Breast epithelium (tissue), 4 donors: ENCODE measurements around the gene BRMS1L. TPM values are rescaled to one million over a fixed set of nuclear protein-coding genes. Genes with fewer than 3 reads are reported as not detected.

Experiments used
- DNase-seq, 2 donors: peaks; one replicate each; pipeline ENCODE4 v3.0.0-alpha.2; 2019; ENCODE audit warnings: low spot score in 2 of 2
- H3K27ac ChIP-seq, 2 donors: fragments of 200-600 bp; sonication (generic) in 1 of 2; one replicate each; pipeline ENCODE4 v1.5.1; 2016 to 2019; ENCODE audit warnings: mild to moderate bottlenecking in 1 of 2
- H3K27me3 ChIP-seq, 2 donors: fragments of 200-600 bp; sonication (generic) in 1 of 2; one replicate each; pipeline versions ENCODE4 v1.5.1 to v1.6.0; 2017 to 2019; ENCODE audit warnings: control low read depth in 1 of 2, mild to moderate bottlenecking in 1 of 2
- H3K36me3 ChIP-seq: fragments of 200-600 bp; one replicate; pipeline ENCODE4 v1.5.1; 2019
- H3K4me1 ChIP-seq, 2 donors: fragments of 200-600 bp; sonication (generic); one replicate each; pipeline ENCODE4 v1.5.1; 2016 to 2019; ENCODE audit warnings: control low read depth in 1 of 2
- H3K4me3 ChIP-seq, 3 donors: fragments of 200-600 bp; sonication (generic); 1 replicate in 2 of 3; 2 replicates in 1 of 3; pipeline ENCODE4 v1.5.1; 2016 to 2019; ENCODE audit warnings: mild to moderate bottlenecking in 3 of 3, moderate library complexity in 2 of 3
- H3K9me3 ChIP-seq, 2 donors: fragments of 200-600 bp; sonication (generic) in 1 of 2; one replicate each; pipeline ENCODE4 v1.5.1; 2016 to 2019; ENCODE audit warnings: control low read depth in 1 of 2
- CTCF ChIP-seq, 3 donors: fragments of 450-650 bp; IDR thresholded peaks; one replicate each; pipeline ENCODE4 v1.5.1; 2016 to 2017; ENCODE audit warnings: antibody characterized with exemption in 3 of 3, mild to moderate bottlenecking in 3 of 3, moderate library complexity in 3 of 3
- POLR2A ChIP-seq: fragments of 450-650 bp; IDR thresholded peaks from one replicate; pipeline ENCODE4 v1.6.1; 2016; ENCODE audit warnings: antibody characterized with exemption, mild to moderate bottlenecking, moderate library complexity
- POLR2AphosphoS5 ChIP-seq, 3 donors: sonication (generic); formaldehyde crosslinking; IDR thresholded peaks; one replicate each; pipeline ENCODE4 v1.6.1; 2017; ENCODE audit warnings: antibody characterized with exemption in 3 of 3
- intact Hi-C: fragments of 100-400 bp; cut with DNase I; formaldehyde crosslinking; loops from one replicate; pipeline ENCODE4 v1.15.1; 2023; ENCODE audit warnings: low total_unique reads
- total RNA-seq, 3 donors: library from RNA; depleted of rRNA; stranded (reverse); fragments of >200 nt; gene quantifications; one replicate each; pipeline ENCODE4 v1.1.0, GENCODE V29; 2016

BRMS1L gene
- total RNA-seq, 3 donors from 2014 or later: 5.9 to 9.1 (median 7.5) TPM

GRCh38 chr14:35858521-35859209 lies 32.5 kb downstream of the BRMS1L start:
- H3K9me3 ChIP-seq: no peaks in the 10 kb centered on the region
- no peak overlapping the region for H3K27ac ChIP-seq
- H3K4me1 ChIP-seq: no peaks in the 10 kb centered on the region
- H3K27me3 ChIP-seq: no peaks in the 10 kb centered on the region
- intact Hi-C loops: no loop called here
- H3K4me3 ChIP-seq: no peak overlapping the region
- H3K36me3 ChIP-seq: no peaks in the 10 kb centered on the region
- no peak for DNase-seq
- TF ChIP-seq POLR2AphosphoS5 (IDR thresholded peaks at IDR 0.05) (no peak), CTCF (IDR thresholded peaks at IDR 0.05) (no peak), POLR2A (no peak)

GRCh38 chr14:35861204-35861868 lies 35.2 kb downstream of the BRMS1L start:
- Histone ChIP-seq H3K27ac (no peak overlapping the region), H3K4me3 (no peak overlapping the region), H3K4me1 (no peaks in the 10 kb centered on the region), H3K9me3 (no peaks in the 10 kb centered on the region), H3K36me3 (no peaks in the 10 kb centered on the region), H3K27me3 (no peaks in the 10 kb centered on the region)
- intact Hi-C loops: no loop called here
- TF ChIP-seq POLR2A (no peak), POLR2AphosphoS5 (IDR thresholded peaks at IDR 0.05) (no peak), CTCF (IDR thresholded peaks at IDR 0.05) (no peak)
- no peak for DNase-seq

- no peak overlapping the region for H3K27ac ChIP-seq
- no peaks in the 10 kb centered on the region for H3K36me3 ChIP-seq
- no peaks in the 10 kb centered on the region for H3K27me3 ChIP-seq
- intact Hi-C loops: no loop called here
- no peaks in the 10 kb centered on the region for H3K9me3 ChIP-seq
- TF ChIP-seq CTCF (IDR thresholded peaks at IDR 0.05) (no peak), POLR2A (no peak), POLR2AphosphoS5 (IDR thresholded peaks at IDR 0.05) (no peak)
- no peaks in the 10 kb centered on the region for H3K4me1 ChIP-seq
- H3K4me3 ChIP-seq: no peak overlapping the region
- no peak for DNase-seq
These were observed 39.6 kb downstream of the BRMS1L start for GRCh38 chr14:35865611-35866324.

- intact Hi-C loops: no loop called here
- Histone ChIP-seq H3K27ac (no peak overlapping the region), H3K4me3 (no peak overlapping the region), H3K9me3 (no peaks in the 10 kb centered on the region), H3K4me1 (no peaks in the 10 kb centered on the region), H3K36me3 (no peaks in the 10 kb centered on the region), H3K27me3 (no peaks in the 10 kb centered on the region)
- DNase-seq: no peak
- TF ChIP-seq POLR2AphosphoS5 (IDR thresholded peaks at IDR 0.05): no peak
- no peak for TF ChIP-seq CTCF (IDR thresholded peaks at IDR 0.05)
- no peak for TF ChIP-seq POLR2A
These were observed 40.6 kb downstream of the BRMS1L start for GRCh38 chr14:35866595-35867279.
